K562 treated with DMSO at 1 percent for 12 hours (cell line): ENCODE data around the gene LST1. TPM values are rescaled to one million over a fixed set of nuclear protein-coding genes. Genes with fewer than 3 reads are reported as not detected.

Experiments
- total RNA-seq: library from RNA; unstranded; fragments of 300-600 nt; gene quantifications from 2 replicates; pipeline ENCODE4 v1.2.3, GENCODE V29; 2022; ENCODE audit not compliant: insufficient read depth

Gene LST1
- 3.7 and 5.1 TPM in 2 replicates for total RNA-seq

DNA sequence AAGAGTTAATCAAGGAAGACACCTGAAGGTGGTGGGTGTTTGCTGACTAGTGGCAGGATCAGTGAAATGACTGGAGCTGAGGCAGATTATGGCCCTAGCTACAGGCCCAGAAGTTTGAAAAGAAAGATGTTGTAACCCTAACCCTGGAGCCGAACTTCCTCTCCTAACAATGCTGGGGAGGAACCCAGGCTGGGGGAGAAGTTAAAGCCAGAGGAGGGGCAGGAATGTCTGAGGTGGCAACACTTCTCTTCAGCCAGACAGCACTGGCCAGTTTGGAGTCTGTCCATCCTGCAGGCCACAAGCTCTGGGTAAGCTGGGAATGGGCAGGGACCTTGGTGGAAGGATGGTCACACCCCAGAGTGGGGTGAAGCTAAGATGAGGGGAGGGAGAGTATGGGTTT lies at the start of gene LST1:
TSS of gene LST1 (plus strand) at position 270 of the 400 bp plus-strand sequence. CDS start 1,023 bp downstream, outside the sequence.

GRCh38 chr6:31541658-31542521 lies 44.2 kb upstream of the LST1 start, which contains the start of gene DDX39B:
Gene DDX39B, minus strand, starts transcription at chr6:31542003. Its CDS starts 1,471 bp downstream, at chr6:31540532.

DNA sequence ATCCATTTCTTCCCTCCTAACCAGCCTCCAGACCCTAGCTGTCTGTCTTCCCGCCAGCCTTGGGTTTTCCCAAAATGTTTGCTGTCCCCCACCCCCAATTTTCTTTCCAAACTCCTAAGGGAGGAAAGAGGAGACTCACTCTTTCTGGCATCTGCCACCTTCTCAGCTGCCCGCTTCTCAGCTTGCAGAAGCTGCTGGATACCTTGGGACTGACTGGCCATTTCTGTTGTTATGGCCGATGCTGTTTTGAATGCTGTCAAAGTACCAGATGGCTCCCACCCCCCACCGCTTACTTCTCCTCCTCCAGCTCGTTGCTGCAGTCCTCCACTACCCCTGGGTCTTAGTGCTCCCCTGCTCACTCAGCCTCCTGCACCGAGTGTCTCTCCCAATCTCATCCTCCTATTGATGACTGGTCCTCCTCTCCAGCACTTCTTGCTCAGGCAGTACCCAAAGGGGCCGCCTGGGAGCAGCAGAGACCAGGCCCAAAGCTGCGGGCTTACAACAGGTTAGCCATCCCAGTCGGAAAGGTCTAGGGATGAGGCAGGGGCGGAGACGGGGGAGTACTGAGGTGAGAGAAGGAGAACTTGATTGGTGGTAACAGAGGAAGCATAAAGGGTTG lies 39.6 kb upstream of the LST1 start, which contains the start of gene ATP6V1G2:
TSS of gene ATP6V1G2 (minus strand) at position 270 of the 619 bp plus-strand sequence. CDS start at position 221, 49 bp downstream.

GRCh38 chr6:31546958-31547726 lies 38.9 kb upstream of the LST1 start, which contains the start of gene NFKBIL1:
Gene NFKBIL1, plus strand, starts transcription at chr6:31547608. Its CDS starts 87 bp downstream, at chr6:31547695.

GRCh38 chr6:31572041-31572911 lies 13.8 kb upstream of the LST1 start, which contains the start of gene LTA:
Gene LTA, plus strand, starts transcription at chr6:31572289. Its CDS starts 454 bp downstream, at chr6:31572743.

DNA sequence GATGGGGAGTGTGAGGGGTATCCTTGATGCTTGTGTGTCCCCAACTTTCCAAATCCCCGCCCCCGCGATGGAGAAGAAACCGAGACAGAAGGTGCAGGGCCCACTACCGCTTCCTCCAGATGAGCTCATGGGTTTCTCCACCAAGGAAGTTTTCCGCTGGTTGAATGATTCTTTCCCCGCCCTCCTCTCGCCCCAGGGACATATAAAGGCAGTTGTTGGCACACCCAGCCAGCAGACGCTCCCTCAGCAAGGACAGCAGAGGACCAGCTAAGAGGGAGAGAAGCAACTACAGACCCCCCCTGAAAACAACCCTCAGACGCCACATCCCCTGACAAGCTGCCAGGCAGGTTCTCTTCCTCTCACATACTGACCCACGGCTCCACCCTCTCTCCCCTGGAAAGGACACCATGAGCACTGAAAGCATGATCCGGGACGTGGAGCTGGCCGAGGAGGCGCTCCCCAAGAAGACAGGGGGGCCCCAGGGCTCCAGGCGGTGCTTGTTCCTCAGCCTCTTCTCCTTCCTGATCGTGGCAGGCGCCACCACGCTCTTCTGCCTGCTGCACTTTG lies 10.7 kb upstream of the LST1 start, which contains the start of gene TNF:
TSS of gene TNF (plus strand) at position 231 of the 567 bp plus-strand sequence. CDS start at position 408, 177 bp downstream.

GRCh38 chr6:31582230-31582643 lies 3.8 kb upstream of the LST1 start, which contains the start of gene LTB:
Gene LTB, minus strand, starts transcription at chr6:31582424. Its CDS starts 7 bp downstream, at chr6:31582417.

DNA sequence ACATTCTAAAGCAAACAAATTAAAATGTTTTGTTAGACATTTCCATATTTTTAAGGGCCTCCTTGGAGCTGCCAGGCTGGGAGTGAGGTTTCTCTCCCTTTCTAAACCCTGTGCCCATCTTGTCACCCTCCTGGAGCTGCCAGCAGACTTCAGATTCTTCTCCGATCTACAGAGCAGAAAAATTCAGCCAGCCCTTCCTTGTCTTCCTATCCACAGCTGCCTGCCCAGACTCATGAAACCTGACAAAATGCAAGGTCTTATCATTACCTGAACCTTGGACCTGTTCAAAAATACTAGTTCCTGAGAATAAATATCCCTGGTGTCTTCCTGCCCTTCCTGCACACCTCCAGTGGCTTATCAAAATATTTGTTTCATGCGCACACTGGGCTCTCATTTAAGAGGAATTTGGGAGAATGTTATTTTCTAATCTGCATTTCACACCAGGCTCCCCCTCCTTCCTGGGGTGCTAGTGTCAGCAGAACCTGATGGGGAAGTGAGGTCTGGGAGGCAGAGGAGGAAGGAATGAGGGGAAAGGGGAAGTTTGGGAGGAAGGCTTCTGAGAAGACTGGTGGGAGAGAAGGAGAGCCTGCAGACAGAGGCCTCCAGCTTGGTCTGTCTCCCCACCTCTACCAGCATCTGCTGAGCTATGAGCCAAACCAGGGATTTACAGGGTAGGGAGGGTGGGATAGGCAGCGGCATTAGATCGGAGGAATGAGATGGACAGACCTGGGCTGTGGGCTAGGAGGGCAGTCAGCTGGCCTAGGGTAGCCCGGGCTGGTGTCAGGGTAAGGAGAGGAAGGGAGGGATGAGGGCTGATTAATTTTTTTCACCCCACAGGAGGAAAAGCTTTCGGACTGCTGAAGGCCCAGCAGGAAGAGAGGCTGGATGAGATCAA lies 28.9 kb downstream of the LST1 start, which contains the start of gene AIF1:
TSS of gene AIF1 (plus strand) at position 551 of the 895 bp plus-strand sequence. CDS start at position 647, 96 bp downstream.

GRCh38 chr6:31620586-31621319 lies 34.7 kb downstream of the LST1 start, which contains the start of gene PRRC2A:
Gene PRRC2A, plus strand, starts transcription at chr6:31620715. Its CDS starts 2,075 bp downstream, at chr6:31622790.

Other genes starting within 250 kb of the LST1 start
- gene HLA-B, start 229.1 kb upstream of the LST1 start, total RNA-seq: 6.5 and 7.7 TPM in 2 replicates
- 19.1 and 31.6 TPM in 2 replicates for gene MICA, start 182.7 kb upstream of the LST1 start, total RNA-seq
- gene MICB, start 88.1 kb upstream of the LST1 start, total RNA-seq: 19.2 and 35.6 TPM in 2 replicates
- gene MCCD1, start 57.3 kb upstream of the LST1 start, total RNA-seq: not detected in 2 replicates
- 110 and 208 TPM in 2 replicates for gene DDX39B, start 44.3 kb upstream of the LST1 start, total RNA-seq
- not detected in 2 replicates for gene ATP6V1G2, start 39.7 kb upstream of the LST1 start, total RNA-seq
- 65.2 and 74.9 TPM in 2 replicates for gene NFKBIL1, start 38.7 kb upstream of the LST1 start, total RNA-seq
- 1.2 TPM in 1 of 2 replicates, not detected in the other for gene LTA, start 14.0 kb upstream of the LST1 start, total RNA-seq
- gene TNF, start 10.7 kb upstream of the LST1 start, total RNA-seq: not detected in 2 replicates
- gene LTB, start 3.9 kb upstream of the LST1 start, total RNA-seq: 1.1 TPM in 1 of 2 replicates, not detected in the other
- gene NCR3, start 6.7 kb downstream of the LST1 start, total RNA-seq: 2.2 TPM in 1 of 2 replicates, not detected in the other
- 8.8 and 20.6 TPM in 2 replicates for gene AIF1, start 29.0 kb downstream of the LST1 start, total RNA-seq
- gene PRRC2A, start 34.4 kb downstream of the LST1 start, total RNA-seq: 149 and 261 TPM in 2 replicates
- 285 and 425 TPM in 2 replicates for gene BAG6, start 66.4 kb downstream of the LST1 start, total RNA-seq
- gene APOM, start 69.6 kb downstream of the LST1 start, total RNA-seq: 3.6 and 14.1 TPM in 2 replicates
- gene C6orf47, start 74.5 kb downstream of the LST1 start, total RNA-seq: 22.4 and 35.6 TPM in 2 replicates
- gene GPANK1, start 78.7 kb downstream of the LST1 start, total RNA-seq: 48.9 and 50.1 TPM in 2 replicates
- 524 and 598 TPM in 2 replicates for gene CSNK2B, start 79.8 kb downstream of the LST1 start, total RNA-seq
- 2.1 and 12.9 TPM in 2 replicates for gene LY6G5B, start 83.7 kb downstream of the LST1 start, total RNA-seq
- not detected in 2 replicates for gene LY6G5C, start 94.8 kb downstream of the LST1 start, total RNA-seq
- 80.3 and 103 TPM in 2 replicates for gene ABHD16A, start 117.0 kb downstream of the LST1 start, total RNA-seq
- gene LY6G6F, start 120.6 kb downstream of the LST1 start, total RNA-seq: not detected in 2 replicates
- not detected in 2 replicates for gene LY6G6D, start 129.1 kb downstream of the LST1 start, total RNA-seq
- not detected in 2 replicates for gene LY6G6C, start 135.5 kb downstream of the LST1 start, total RNA-seq
- not detected in 2 replicates for gene MPIG6B, start 137.1 kb downstream of the LST1 start, total RNA-seq
- 45.6 and 57.2 TPM in 2 replicates for gene DDAH2, start 143.0 kb downstream of the LST1 start, total RNA-seq
- gene CLIC1, start 150.3 kb downstream of the LST1 start, total RNA-seq: 1,195 and 1,297 TPM in 2 replicates
- gene MSH5, start 153.7 kb downstream of the LST1 start, total RNA-seq: 14.8 and 39.6 TPM in 2 replicates
- gene SAPCD1, start 176.4 kb downstream of the LST1 start, total RNA-seq: 6.8 and 8.2 TPM in 2 replicates
- gene VWA7, start 191.1 kb downstream of the LST1 start, total RNA-seq: 1.5 and 6.2 TPM in 2 replicates
- gene VARS1, start 209.5 kb downstream of the LST1 start, total RNA-seq: 86.3 and 98.8 TPM in 2 replicates
- 150 and 173 TPM in 2 replicates for gene LSM2, start 220.7 kb downstream of the LST1 start, total RNA-seq
- 3.4 and 6.2 TPM in 2 replicates for gene HSPA1L, start 229.0 kb downstream of the LST1 start, total RNA-seq
- gene HSPA1A, start 229.3 kb downstream of the LST1 start, total RNA-seq: 632 and 775 TPM in 2 replicates
- 409 and 626 TPM in 2 replicates for gene HSPA1B, start 241.5 kb downstream of the LST1 start, total RNA-seq